HCT116 (cell line): Measurements from ENCODE around the gene TSC22D4. TPM values are rescaled to one million over a fixed set of nuclear protein-coding genes. Genes with fewer than 3 reads are reported as not detected.

Experiments used
- ATAC-seq: fragments of 200-7000 bp; cut with Tn5 transposase; 2 replicates; pipeline ENCODE4 v1.9.1; 2020; ENCODE audit warnings: mild to moderate bottlenecking, moderate library complexity
- BruUV-seq: library from RNA; stranded (reverse); fragments of 400-500 nt; replicated peaks from 2 replicates; lab custom pipeline; 2021; lab: Mats Ljungman, UMichigan
- CTCF ChIA-PET: fragments of 300-600 bp; sonication (Branson Sonifier 250); formaldehyde crosslinking; loops from one replicate; lab custom pipeline; 2021; ENCODE audit warnings: antibody characterized with exemption; lab: Charles Lee
- POLR2A ChIA-PET: fragments of 300-600, 350-600 bp; sonication (Branson Sonifier 250); formaldehyde crosslinking; loops from one replicate; lab custom pipeline; 2021; ENCODE audit warnings: antibody characterized with exemption; lab: Charles Lee
- RAD21 ChIA-PET, 2 experiments: fragments of 300-600 bp; sonication (Branson Sonifier 250); formaldehyde crosslinking; loops; one replicate each; lab custom pipeline; 2023; ENCODE audit warnings: low total read pairs in 2 of 2; ENCODE audit not compliant: uncharacterized antibody in 2 of 2, unreplicated experiment in 2 of 2, low non-redundant PET in 1 of 2; lab: Charles Lee
- DNase-seq: peaks from one replicate; pipeline ENCODE4 v3.0.0-alpha.2; 2010; ENCODE audit warnings: low read depth, low spot score
- H2AFZ ChIP-seq: fragments of 200-600 bp; shearing (Covaris generic), sonication (generic); 2 replicates; pipeline ENCODE4 v1.6.1; 2017; ENCODE audit warnings: low read depth, mixed run types, mixed read lengths, antibody characterized with exemption, low read length; ENCODE audit not compliant: poor library complexity, severe bottlenecking
- H3K27ac ChIP-seq: 2 replicates; pipeline ENCODE4 v1.5.1; 2012; ENCODE audit warnings: low read depth, low read length
- H3K27me3 ChIP-seq: fragments of 200-600 bp; sonication (generic); 2 replicates; pipeline ENCODE4 v1.6.1; 2016; ENCODE audit warnings: mixed run types, low read length, mixed read lengths; ENCODE audit not compliant: insufficient read depth
- H3K36me3 ChIP-seq, 2 experiments: fragments of 200-500 bp in 1 of 2; fragments of 200-600 bp in 1 of 2; sonication (Bioruptor generic) in 1 of 2; sonication (generic) in 1 of 2; 2 replicates each; pipeline versions ENCODE4 v1.5.1 to v1.6.1; 2014 to 2016; ENCODE audit warnings: low read length in 2 of 2, inconsistent platforms in 1 of 2, mixed read lengths in 1 of 2, mixed run types in 1 of 2; ENCODE audit not compliant: insufficient read depth in 2 of 2, control insufficient read depth in 1 of 2
- H3K4me1 ChIP-seq, 2 experiments: fragments of 200-600 bp in 1 of 2; sonication (generic) in 1 of 2; 2 replicates each; pipeline versions ENCODE4 v1.5.1 to v1.6.1; 2012 to 2017; ENCODE audit warnings: low read length in 2 of 2, inconsistent platforms in 1 of 2, mild to moderate bottlenecking in 1 of 2, mixed read lengths in 1 of 2, mixed run types in 1 of 2, moderate library complexity in 1 of 2; ENCODE audit not compliant: insufficient read depth in 2 of 2, control insufficient read depth in 1 of 2
- H3K4me2 ChIP-seq: fragments of 200-600 bp; sonication (generic); 2 replicates; pipeline ENCODE4 v1.6.1; 2017; ENCODE audit warnings: mixed run types, low read length, mixed read lengths
- H3K4me3 ChIP-seq, 2 experiments: fragments of 200-600 bp in 1 of 2; sonication (generic) in 1 of 2; replicated peaks in 1 of 2; 2 replicates each; pipeline ENCODE4 v1.5.1; 2011 to 2016; ENCODE audit warnings: low read length in 2 of 2, control low read depth in 1 of 2, low read depth in 1 of 2, mild to moderate bottlenecking in 1 of 2, mixed read lengths in 1 of 2, mixed run types in 1 of 2
- H3K79me2 ChIP-seq: fragments of 200-600 bp; sonication (generic); 2 replicates; pipeline ENCODE4 v1.6.1; 2017; ENCODE audit warnings: mild to moderate bottlenecking, mixed run types, low read length, moderate library complexity, mixed read lengths; ENCODE audit not compliant: insufficient read depth
- H3K9ac ChIP-seq: fragments of 200-600 bp; sonication (generic); 2 replicates; pipeline ENCODE4 v1.6.1; 2016; ENCODE audit warnings: low read length, mixed read lengths
- H3K9me2 ChIP-seq: fragments of 200-600 bp; sonication (generic), shearing (Covaris generic); 2 replicates; pipeline ENCODE4 v1.6.1; 2017; ENCODE audit warnings: mixed run types, mild to moderate bottlenecking, moderate library complexity; ENCODE audit not compliant: insufficient read depth
- H3K9me3 ChIP-seq, 2 experiments: fragments of 200-500 bp in 1 of 2; fragments of 200-600 bp in 1 of 2; sonication (Bioruptor generic) in 1 of 2; sonication (generic) in 1 of 2; 2 replicates each; pipeline ENCODE4 v1.6.1; 2014 to 2017; ENCODE audit warnings: low read length in 2 of 2, mixed read lengths in 2 of 2, inconsistent platforms in 1 of 2, low read depth in 1 of 2, mild to moderate bottlenecking in 1 of 2, mixed run types in 1 of 2, moderate library complexity in 1 of 2; ENCODE audit not compliant: control insufficient read depth in 1 of 2, insufficient read depth in 1 of 2
- H4K20me1 ChIP-seq: fragments of 200-600 bp; sonication (generic), shearing (Covaris generic); 2 replicates; pipeline ENCODE4 v1.6.1; 2017; ENCODE audit warnings: mixed run types, mild to moderate bottlenecking, moderate library complexity; ENCODE audit not compliant: insufficient read depth
- EZH2phosphoT487 ChIP-seq: fragments of 200-600 bp; IDR thresholded peaks from 2 replicates; pipeline ENCODE4 v1.6.1; 2018; ENCODE audit warnings: antibody characterized with exemption, borderline replicate concordance
- FOSL1 ChIP-seq: IDR thresholded peaks from 2 replicates; pipeline ENCODE4 v1.6.1; 2012; ENCODE audit warnings: low read depth
- intact Hi-C: fragments of 100-400 bp; cut with micrococcal nuclease; formaldehyde crosslinking; loops from 2 replicates; pipeline ENCODE4 v1.10.0; 2022
- total RNA-seq: library from RNA; stranded (reverse); gene quantifications from one replicate; pipeline ENCODE4 v1.2.1, GENCODE V29; 2021; ENCODE audit not compliant: unreplicated experiment
- TF ChIP-seq, protein P1 (sequence below): IDR thresholded peaks from 2 replicates; pipeline ENCODE4 v1.6.1; 2012
- TF ChIP-seq, protein P2 (sequence below): IDR thresholded peaks from 2 replicates; pipeline ENCODE4 v1.6.1; 2012; ENCODE audit warnings: low read depth

Gene TSC22D4
- total RNA-seq, 1 experiment from 2014 or later = 36.9 TPM

DNA sequence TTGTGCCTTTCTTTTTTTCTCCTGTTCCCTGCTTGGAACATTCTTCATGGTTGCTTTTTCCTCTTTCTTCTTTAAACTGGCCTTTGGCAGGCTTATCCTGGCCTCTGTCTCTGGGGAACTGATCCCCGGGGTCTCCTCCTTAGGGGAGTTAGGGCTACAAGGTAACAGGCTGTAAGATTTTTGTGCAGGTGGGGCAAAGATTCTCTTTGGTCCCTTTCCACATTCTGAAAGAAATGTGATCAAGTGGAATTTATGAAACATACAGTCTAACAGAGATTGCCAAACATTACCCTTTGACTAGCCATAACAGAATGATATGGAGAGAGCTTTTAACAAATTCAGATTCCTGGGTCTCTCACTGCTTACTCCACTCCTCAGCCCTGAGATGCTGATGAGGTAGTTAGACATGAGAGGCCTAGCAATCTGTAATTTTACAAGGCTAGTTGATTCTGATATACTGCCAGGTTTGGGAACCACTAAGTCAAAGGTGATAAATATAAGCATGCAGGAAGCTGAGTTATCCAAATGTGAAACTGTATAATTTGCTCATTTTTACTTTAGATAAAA, 59.3 kb downstream of the TSC22D4 start:
- Histone ChIP-seq H3K4me3 (no peak overlapping the region), H3K4me1 (no peaks in the 10 kb centered on the region), H4K20me1 (no peaks in the 10 kb centered on the region), H3K4me2 (no peak overlapping the region), H2AFZ (no peak overlapping the region), H3K36me3 (no peaks in the 10 kb centered on the region), H3K9ac (no peak overlapping the region), H3K27ac (no peak overlapping the region), H3K27me3 (no peaks in the 10 kb centered on the region), H3K79me2 (no peaks in the 10 kb centered on the region), H3K9me2 (no peaks in the 10 kb centered on the region), H3K9me3 (no peaks in the 10 kb centered on the region)
- BruUV-seq = no TSS peak
- no peak for ATAC-seq
- ChIA-PET RAD21 (no interaction called here), POLR2A (interaction anchor here (1.2 kb wide), 1 partner anchor 9 kb away, joined by 8 read pairs; the partner anchor contains the start of gene ZCWPW1), CTCF (interaction anchor here (1.7 kb wide), 1 partner anchor 12 kb away, joined by 9 read pairs; no protein-coding TSS in a partner anchor)
- intact Hi-C loops = no loop called here
- TF ChIP-seq, protein P1, sequence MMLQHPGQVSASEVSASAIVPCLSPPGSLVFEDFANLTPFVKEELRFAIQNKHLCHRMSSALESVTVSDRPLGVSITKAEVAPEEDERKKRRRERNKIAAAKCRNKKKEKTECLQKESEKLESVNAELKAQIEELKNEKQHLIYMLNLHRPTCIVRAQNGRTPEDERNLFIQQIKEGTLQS = no peak
- TF ChIP-seq, protein P2, sequence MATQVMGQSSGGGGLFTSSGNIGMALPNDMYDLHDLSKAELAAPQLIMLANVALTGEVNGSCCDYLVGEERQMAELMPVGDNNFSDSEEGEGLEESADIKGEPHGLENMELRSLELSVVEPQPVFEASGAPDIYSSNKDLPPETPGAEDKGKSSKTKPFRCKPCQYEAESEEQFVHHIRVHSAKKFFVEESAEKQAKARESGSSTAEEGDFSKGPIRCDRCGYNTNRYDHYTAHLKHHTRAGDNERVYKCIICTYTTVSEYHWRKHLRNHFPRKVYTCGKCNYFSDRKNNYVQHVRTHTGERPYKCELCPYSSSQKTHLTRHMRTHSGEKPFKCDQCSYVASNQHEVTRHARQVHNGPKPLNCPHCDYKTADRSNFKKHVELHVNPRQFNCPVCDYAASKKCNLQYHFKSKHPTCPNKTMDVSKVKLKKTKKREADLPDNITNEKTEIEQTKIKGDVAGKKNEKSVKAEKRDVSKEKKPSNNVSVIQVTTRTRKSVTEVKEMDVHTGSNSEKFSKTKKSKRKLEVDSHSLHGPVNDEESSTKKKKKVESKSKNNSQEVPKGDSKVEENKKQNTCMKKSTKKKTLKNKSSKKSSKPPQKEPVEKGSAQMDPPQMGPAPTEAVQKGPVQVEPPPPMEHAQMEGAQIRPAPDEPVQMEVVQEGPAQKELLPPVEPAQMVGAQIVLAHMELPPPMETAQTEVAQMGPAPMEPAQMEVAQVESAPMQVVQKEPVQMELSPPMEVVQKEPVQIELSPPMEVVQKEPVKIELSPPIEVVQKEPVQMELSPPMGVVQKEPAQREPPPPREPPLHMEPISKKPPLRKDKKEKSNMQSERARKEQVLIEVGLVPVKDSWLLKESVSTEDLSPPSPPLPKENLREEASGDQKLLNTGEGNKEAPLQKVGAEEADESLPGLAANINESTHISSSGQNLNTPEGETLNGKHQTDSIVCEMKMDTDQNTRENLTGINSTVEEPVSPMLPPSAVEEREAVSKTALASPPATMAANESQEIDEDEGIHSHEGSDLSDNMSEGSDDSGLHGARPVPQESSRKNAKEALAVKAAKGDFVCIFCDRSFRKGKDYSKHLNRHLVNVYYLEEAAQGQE = no peak
- no peak for TF ChIP-seq FOSL1
- TF ChIP-seq EZH2phosphoT487 = no peak
- DNase-seq = no peak
